GM12865 (cell line): ENCODE measurements around the gene NOC2L.

Experiments
- DNase-seq: peaks from one replicate; pipeline ENCODE4 v3.0.0; 2010; ENCODE audit warnings: low read depth
- H3K4me3 ChIP-seq: 2 replicates; pipeline ENCODE4 v1.5.1; 2011; ENCODE audit warnings: mild to moderate bottlenecking, low read depth, low read length, control low read depth
- TF ChIP-seq, protein P1 (sequence below): IDR thresholded peaks from 2 replicates; pipeline ENCODE4 v1.5.1; 2011; ENCODE audit warnings: low read length, control low read depth, low read depth, inconsistent platforms; ENCODE audit not compliant: insufficient read depth; ENCODE audit errors: missing control alignments

The NOC2L gene

DNA sequence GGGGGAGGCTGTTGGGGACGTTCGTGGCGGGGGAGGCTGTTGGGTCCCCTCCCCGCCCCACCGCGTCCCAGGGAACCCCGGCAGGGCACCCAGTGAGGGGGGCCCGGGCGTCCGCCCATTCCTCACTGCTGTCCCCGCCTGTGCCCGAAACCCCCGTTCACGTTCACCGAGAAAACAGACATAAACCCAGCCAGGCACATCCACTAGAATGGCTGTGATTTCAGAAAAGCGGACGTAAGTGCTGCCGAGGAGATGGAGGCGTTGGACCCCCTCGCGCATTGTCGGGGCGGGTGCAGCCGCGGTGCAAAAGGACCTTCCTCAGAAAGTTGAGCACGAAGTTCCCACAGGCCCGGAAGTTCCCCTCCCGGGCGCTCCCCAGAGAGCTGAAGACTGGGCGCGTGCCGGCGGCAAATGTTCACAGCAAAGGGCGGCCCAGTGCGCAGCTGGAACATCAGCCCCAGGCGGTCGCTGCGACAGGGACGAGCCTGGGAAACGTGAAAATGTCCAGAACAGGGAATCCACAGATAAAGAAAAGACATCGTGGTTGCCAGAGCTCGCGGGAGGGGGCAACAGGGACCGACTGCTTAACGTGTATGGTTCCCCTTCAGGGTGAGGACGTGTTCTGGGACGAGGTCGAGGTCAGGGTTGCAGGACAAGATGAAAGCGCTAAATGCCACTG is 53.8 kb downstream of the NOC2L start:
- DNase-seq, result peak; percentile 80
- peak overlapping the region; percentile 55 for H3K4me3 ChIP-seq
- TF ChIP-seq, protein P1, sequence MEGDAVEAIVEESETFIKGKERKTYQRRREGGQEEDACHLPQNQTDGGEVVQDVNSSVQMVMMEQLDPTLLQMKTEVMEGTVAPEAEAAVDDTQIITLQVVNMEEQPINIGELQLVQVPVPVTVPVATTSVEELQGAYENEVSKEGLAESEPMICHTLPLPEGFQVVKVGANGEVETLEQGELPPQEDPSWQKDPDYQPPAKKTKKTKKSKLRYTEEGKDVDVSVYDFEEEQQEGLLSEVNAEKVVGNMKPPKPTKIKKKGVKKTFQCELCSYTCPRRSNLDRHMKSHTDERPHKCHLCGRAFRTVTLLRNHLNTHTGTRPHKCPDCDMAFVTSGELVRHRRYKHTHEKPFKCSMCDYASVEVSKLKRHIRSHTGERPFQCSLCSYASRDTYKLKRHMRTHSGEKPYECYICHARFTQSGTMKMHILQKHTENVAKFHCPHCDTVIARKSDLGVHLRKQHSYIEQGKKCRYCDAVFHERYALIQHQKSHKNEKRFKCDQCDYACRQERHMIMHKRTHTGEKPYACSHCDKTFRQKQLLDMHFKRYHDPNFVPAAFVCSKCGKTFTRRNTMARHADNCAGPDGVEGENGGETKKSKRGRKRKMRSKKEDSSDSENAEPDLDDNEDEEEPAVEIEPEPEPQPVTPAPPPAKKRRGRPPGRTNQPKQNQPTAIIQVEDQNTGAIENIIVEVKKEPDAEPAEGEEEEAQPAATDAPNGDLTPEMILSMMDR, result no peak

- TF ChIP-seq, protein P1, result peak; percentile 84
- DNase-seq, result peak; percentile 90
- H3K4me3 ChIP-seq, result peak overlapping the region; percentile 55
These were observed 54.6 kb downstream of the NOC2L start for GRCh38 chr1:904310-904950.

GRCh38 chr1:903721-904271 is 55.3 kb downstream of the NOC2L start:
- TF ChIP-seq, protein P1, result no peak
- H3K4me3 ChIP-seq, result no peak overlapping the region
- DNase-seq, result peak; percentile 1

GRCh38 chr1:903305-903704 is 55.8 kb downstream of the NOC2L start:
- TF ChIP-seq, protein P1, result no peak
- DNase-seq, result peak; percentile 0
- no peak overlapping the region for H3K4me3 ChIP-seq

DNA sequence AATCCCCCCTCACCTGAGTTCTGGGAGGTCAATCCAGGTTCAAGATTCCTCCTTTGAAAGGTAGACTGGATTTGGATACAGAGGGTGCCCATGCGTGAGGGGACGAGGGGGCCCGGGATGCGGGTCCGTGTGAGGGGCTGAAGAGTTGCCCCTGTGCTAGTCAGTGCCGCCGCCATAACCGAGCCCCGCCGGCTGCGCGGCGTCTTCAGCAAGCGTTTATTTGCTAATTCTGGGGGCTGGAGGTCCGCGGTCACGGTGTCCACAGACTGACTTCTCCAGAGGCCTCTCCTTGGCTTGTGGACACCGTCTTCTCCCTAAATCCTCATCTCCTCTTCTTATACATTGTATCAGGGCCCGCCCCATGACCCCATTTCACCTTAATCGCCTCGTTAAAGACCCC is 56.3 kb downstream of the NOC2L start:
- H3K4me3 ChIP-seq, result no peak overlapping the region
- TF ChIP-seq, protein P1, result no peak
- peak; percentile 0 for DNase-seq

DNA sequence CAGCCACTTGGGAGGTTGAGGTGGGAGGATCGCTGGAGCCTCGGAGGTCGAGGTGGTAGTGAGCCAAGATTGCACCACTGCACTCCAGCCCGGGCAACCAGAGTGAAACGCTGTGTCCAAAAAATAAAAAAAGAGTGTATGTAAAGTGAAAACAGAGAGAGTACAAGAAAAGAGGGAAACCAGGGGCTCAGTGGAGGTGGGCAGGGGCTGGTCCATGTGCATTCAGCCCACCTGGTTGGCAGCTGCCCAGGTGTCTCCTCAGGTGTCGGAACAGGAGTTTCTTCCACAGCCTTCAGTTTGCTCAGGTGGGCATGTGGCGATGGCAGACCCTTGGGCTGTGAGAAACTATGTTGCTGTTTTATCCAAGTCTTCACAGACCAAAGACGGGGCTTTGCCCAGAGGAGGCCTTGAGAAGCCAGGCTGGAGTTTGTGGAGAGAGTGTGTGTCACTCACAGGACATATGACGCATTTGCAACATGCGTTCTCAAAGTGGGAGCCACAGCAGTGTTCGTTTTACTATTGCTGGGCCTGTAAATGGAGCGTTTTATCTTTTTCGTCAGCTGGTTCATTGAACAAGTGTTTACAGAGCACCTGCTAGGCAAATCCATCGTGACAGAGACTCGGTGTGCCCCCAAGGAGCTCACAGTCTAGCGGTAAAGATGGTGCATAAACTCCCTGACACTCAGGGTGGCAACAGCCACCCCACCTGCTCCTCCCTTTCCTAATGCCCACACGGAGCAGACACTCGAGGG is 57.8 kb downstream of the NOC2L start:
- DNase-seq, result peak; percentile 0
- no peak overlapping the region for H3K4me3 ChIP-seq
- TF ChIP-seq, protein P1, result no peak
